Astrocyte (in vitro differentiated cells and primary cell): ENCODE measurements around the gene GRIN2D. TPM values are rescaled to one million over a fixed set of nuclear protein-coding genes. Genes with fewer than 3 reads are reported as not detected.

Source experiments
- DNase-seq: peaks from one replicate; pipeline ENCODE4 v3.0.0-alpha.2; 2010; ENCODE audit warnings: low read depth
- FAIRE-seq: peaks from 2 replicates; lab custom pipeline; 2011; peaks lifted over from hg19 to GRCh38; lab: Jason Lieb, UNC
- H2AFZ ChIP-seq: 2 replicates; pipeline ENCODE4 v1.6.0; 2012; ENCODE audit warnings: low read depth, low read length, inconsistent platforms
- H3K27ac ChIP-seq: 2 replicates; pipeline ENCODE4 v1.5.1; 2011; ENCODE audit warnings: low read depth, low read length, inconsistent platforms
- H3K27me3 ChIP-seq: 2 replicates; pipeline ENCODE4 v1.6.0; 2011; ENCODE audit warnings: low read length, inconsistent platforms; ENCODE audit not compliant: insufficient read depth
- H3K36me3 ChIP-seq: 2 replicates; pipeline ENCODE4 v1.5.1; 2011; ENCODE audit warnings: low read length, inconsistent platforms; ENCODE audit not compliant: insufficient read depth
- H3K4me1 ChIP-seq: 2 replicates; pipeline ENCODE4 v1.5.1; 2011; ENCODE audit warnings: low read length, inconsistent platforms; ENCODE audit not compliant: insufficient read depth
- H3K4me2 ChIP-seq: 2 replicates; pipeline ENCODE4 v1.6.0; 2012; ENCODE audit warnings: low read length, inconsistent platforms
- H3K4me3 ChIP-seq: 2 replicates; pipeline ENCODE4 v1.5.1; 2011; ENCODE audit warnings: low read depth, mild to moderate bottlenecking, low read length, inconsistent platforms; ENCODE audit not compliant: insufficient read depth
- H3K79me2 ChIP-seq: 2 replicates; pipeline ENCODE4 v1.6.0; 2012; ENCODE audit warnings: mild to moderate bottlenecking, low read length, inconsistent platforms; ENCODE audit not compliant: insufficient read depth
- H3K9ac ChIP-seq: 2 replicates; pipeline ENCODE4 v1.6.0; 2012; ENCODE audit warnings: mild to moderate bottlenecking, low read length, inconsistent platforms
- H3K9me3 ChIP-seq: 2 replicates; pipeline ENCODE4 v1.5.1; 2012; ENCODE audit warnings: low read depth, mild to moderate bottlenecking, low read length, inconsistent platforms; ENCODE audit not compliant: insufficient read depth
- H4K20me1 ChIP-seq: 2 replicates; pipeline ENCODE4 v1.6.0; 2012; ENCODE audit warnings: low read length, inconsistent platforms; ENCODE audit not compliant: insufficient read depth
- H3K27ac Mint-ChIP-seq: one replicate; pipeline ENCODE4 v1.8.0; 2021; ENCODE audit warnings: mild to moderate bottlenecking, mixed read lengths; ENCODE audit not compliant: unreplicated experiment
- H3K27me3 Mint-ChIP-seq: one replicate; pipeline ENCODE4 v1.8.0; 2021; ENCODE audit warnings: low read depth, mixed read lengths; ENCODE audit not compliant: unreplicated experiment
- H3K36me3 Mint-ChIP-seq: one replicate; pipeline ENCODE4 v1.8.0; 2021; ENCODE audit warnings: low read depth, mixed read lengths; ENCODE audit not compliant: unreplicated experiment
- H3K4me1 Mint-ChIP-seq: one replicate; pipeline ENCODE4 v1.8.0; 2021; ENCODE audit warnings: low read depth, mixed read lengths; ENCODE audit not compliant: unreplicated experiment
- H3K4me3 Mint-ChIP-seq: one replicate; pipeline ENCODE4 v1.8.0; 2021; ENCODE audit warnings: mild to moderate bottlenecking, moderate library complexity, mixed read lengths; ENCODE audit not compliant: unreplicated experiment
- H3K9me3 Mint-ChIP-seq: one replicate; pipeline ENCODE4 v1.8.0; 2021; ENCODE audit warnings: mild to moderate bottlenecking, mixed read lengths; ENCODE audit not compliant: unreplicated experiment
- EZH2 ChIP-seq: IDR thresholded peaks from 2 replicates; pipeline ENCODE4 v1.6.1; 2012; ENCODE audit warnings: mild to moderate bottlenecking, low read length, inconsistent platforms; ENCODE audit not compliant: insufficient read depth
- total RNA-seq: library from RNA; stranded (reverse); gene quantifications from 2 replicates; pipeline ENCODE4 v1.2.1, GENCODE V29; 2021
- TF ChIP-seq, protein P1 (sequence below): IDR thresholded peaks from 2 replicates; pipeline ENCODE4 v1.5.1; 2011; ENCODE audit warnings: low read depth, mild to moderate bottlenecking, inconsistent platforms, low read length, moderate library complexity; ENCODE audit not compliant: insufficient read depth

GRIN2D gene
- total RNA-seq, 1 donor from 2014 or later = 6.2 TPM

GRCh38 chr19:48418317-48419064 is 25.0 kb downstream of the GRIN2D start:
- FAIRE-seq (no peak), DNase-seq (peak; percentile 56)
- H3K9ac ChIP-seq = no peak overlapping the region
- H3K27ac ChIP-seq = no peak overlapping the region
- no peaks in the 10 kb centered on the region for H3K27me3 ChIP-seq
- Mint-ChIP-seq H3K27me3 (no peaks in the 10 kb centered on the region), H3K4me1 (peaks cover 14% of the 10 kb centered on the region), H3K36me3 (peaks cover 18% of the 10 kb centered on the region), H3K4me3 (no peak overlapping the region), H3K9me3 (no peaks in the 10 kb centered on the region), H3K27ac (peak overlapping the region; percentile 87)
- no peaks in the 10 kb centered on the region for H3K79me2 ChIP-seq
- TF ChIP-seq EZH2 = no peak
- TF ChIP-seq, protein P1, sequence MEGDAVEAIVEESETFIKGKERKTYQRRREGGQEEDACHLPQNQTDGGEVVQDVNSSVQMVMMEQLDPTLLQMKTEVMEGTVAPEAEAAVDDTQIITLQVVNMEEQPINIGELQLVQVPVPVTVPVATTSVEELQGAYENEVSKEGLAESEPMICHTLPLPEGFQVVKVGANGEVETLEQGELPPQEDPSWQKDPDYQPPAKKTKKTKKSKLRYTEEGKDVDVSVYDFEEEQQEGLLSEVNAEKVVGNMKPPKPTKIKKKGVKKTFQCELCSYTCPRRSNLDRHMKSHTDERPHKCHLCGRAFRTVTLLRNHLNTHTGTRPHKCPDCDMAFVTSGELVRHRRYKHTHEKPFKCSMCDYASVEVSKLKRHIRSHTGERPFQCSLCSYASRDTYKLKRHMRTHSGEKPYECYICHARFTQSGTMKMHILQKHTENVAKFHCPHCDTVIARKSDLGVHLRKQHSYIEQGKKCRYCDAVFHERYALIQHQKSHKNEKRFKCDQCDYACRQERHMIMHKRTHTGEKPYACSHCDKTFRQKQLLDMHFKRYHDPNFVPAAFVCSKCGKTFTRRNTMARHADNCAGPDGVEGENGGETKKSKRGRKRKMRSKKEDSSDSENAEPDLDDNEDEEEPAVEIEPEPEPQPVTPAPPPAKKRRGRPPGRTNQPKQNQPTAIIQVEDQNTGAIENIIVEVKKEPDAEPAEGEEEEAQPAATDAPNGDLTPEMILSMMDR = peak; percentile 10
- H2AFZ ChIP-seq = no peak overlapping the region
- H4K20me1 ChIP-seq = no peaks in the 10 kb centered on the region
- H3K9me3 ChIP-seq = no peaks in the 10 kb centered on the region
- no peak overlapping the region for H3K4me3 ChIP-seq
- H3K4me2 ChIP-seq = peak overlapping the region; percentile 66
- peaks cover 18% of the 10 kb centered on the region for H3K4me1 ChIP-seq
- H3K36me3 ChIP-seq = no peaks in the 10 kb centered on the region

DNA sequence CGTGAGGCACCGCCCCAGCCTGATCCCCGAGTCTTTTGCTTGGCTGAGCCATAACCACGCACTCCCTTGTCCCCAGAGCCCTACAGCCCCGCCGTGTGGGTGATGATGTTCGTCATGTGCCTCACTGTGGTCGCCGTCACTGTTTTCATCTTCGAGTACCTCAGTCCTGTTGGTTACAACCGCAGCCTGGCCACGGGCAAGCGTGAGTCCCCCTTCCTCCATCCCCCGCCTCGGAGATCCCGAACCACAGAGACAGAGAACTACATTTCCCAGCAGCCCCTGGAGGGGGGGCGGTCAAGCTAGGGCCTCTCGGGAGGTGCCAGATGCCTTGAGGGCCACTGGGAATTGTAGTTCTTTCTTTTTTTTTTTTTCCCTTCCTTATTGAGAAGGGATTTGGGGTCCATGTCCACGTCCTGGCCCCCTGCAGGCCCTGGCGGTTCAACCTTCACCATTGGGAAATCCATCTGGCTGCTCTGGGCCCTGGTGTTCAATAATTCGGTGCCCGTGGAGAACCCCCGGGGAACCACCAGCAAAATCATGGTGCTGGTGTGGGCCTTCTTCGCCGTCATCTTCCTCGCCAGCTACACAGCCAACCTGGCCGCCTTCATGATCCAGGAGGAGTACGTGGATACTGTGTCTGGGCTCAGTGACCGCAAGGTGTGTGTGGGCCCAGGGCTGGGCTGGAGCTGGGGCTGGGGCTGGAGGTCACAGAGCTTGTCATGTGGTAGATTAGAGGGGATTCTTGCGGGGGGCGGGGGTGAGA is 25.9 kb downstream of the GRIN2D start:
- peaks cover 14% of the 10 kb centered on the region for H3K4me1 ChIP-seq
- H3K79me2 ChIP-seq = no peaks in the 10 kb centered on the region
- peak overlapping the region; percentile 66 for H3K4me2 ChIP-seq
- H3K27ac ChIP-seq = no peak overlapping the region
- no peak for FAIRE-seq
- no peaks in the 10 kb centered on the region for H4K20me1 ChIP-seq
- no peak overlapping the region for H3K4me3 ChIP-seq
- H3K9me3 ChIP-seq = no peaks in the 10 kb centered on the region
- Mint-ChIP-seq H3K36me3 (peaks cover 20% of the 10 kb centered on the region), H3K4me3 (no peak overlapping the region), H3K9me3 (no peaks in the 10 kb centered on the region), H3K27ac (peak overlapping the region; percentile 87), H3K4me1 (peaks cover 8% of the 10 kb centered on the region), H3K27me3 (no peaks in the 10 kb centered on the region)
- no peaks in the 10 kb centered on the region for H3K36me3 ChIP-seq
- TF ChIP-seq EZH2 = no peak
- TF ChIP-seq, protein P1 = no peak
- no peaks in the 10 kb centered on the region for H3K27me3 ChIP-seq
- peak overlapping the region; percentile 63 for H2AFZ ChIP-seq
- H3K9ac ChIP-seq = no peak overlapping the region
- no peak for DNase-seq
